ENCODE results near the gene SOX2.

DNA sequence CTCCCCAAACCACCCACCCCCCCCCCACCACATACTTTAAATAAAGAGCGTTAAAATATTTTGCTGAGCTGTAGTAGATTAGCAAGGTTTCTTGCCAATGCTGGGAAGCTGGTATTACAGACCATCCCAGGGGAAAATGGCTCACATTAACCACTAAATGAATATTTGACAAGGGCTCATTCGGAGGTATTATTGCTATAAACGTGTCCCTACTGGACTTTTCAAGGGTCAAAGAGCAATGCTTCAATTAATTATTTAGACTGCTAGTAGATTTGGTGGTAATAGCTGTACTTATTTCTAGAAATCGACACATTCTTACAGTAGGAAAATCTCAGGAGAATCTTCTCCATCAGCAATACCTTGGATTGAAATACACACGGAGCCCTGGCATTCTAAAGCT is 5.2 kb downstream of the SOX2 start:
- TF ChIP-seq, protein P1, sequence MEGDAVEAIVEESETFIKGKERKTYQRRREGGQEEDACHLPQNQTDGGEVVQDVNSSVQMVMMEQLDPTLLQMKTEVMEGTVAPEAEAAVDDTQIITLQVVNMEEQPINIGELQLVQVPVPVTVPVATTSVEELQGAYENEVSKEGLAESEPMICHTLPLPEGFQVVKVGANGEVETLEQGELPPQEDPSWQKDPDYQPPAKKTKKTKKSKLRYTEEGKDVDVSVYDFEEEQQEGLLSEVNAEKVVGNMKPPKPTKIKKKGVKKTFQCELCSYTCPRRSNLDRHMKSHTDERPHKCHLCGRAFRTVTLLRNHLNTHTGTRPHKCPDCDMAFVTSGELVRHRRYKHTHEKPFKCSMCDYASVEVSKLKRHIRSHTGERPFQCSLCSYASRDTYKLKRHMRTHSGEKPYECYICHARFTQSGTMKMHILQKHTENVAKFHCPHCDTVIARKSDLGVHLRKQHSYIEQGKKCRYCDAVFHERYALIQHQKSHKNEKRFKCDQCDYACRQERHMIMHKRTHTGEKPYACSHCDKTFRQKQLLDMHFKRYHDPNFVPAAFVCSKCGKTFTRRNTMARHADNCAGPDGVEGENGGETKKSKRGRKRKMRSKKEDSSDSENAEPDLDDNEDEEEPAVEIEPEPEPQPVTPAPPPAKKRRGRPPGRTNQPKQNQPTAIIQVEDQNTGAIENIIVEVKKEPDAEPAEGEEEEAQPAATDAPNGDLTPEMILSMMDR (IDR thresholded peaks at IDR 0.05), result no peak
- no peak for TF ChIP-seq POLR2A (IDR thresholded peaks at IDR 0.05)
- no peak for TF ChIP-seq POLR2AphosphoS5 (IDR thresholded peaks at IDR 0.05)
- no peak for TF ChIP-seq EP300 (IDR thresholded peaks at IDR 0.05)

Measured in stomach (tissue), 4 donors.